Measurements from ENCODE around the gene ZNF207. TPM values are rescaled to one million over a fixed set of nuclear protein-coding genes. Genes with fewer than 3 reads are reported as not detected.

The ZNF207 gene
- total and polyA plus RNA-seq, 2 experiments from 2014 or later = 171 to 240 TPM

DNA sequence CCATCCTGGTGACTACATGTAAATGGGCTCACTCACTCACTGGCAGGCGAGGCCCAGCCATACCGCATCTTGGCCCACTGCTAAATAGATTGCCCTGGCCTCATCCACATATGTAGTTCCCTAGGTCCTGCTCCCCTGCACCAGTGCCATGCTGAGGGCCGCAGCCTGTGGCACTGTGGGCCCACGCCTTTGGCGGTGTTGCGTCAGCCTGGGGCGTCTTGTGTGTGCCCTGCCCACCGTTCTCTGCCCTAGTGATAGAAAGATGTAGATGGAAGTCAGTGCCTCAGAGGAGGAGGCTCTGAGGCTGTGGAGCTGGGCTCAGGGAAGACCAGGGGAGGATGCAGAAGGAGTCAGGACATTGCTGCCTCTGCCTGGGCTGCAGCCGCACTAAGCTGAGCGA is 26.9 kb upstream of the ZNF207 start:
- ATAC-seq (no peak), DNase-seq (ENCODE audit: low spot score) (no peak)
- peaks cover 7% of the 10 kb centered on the region for H3K27me3 Mint-ChIP-seq (ENCODE audit: insufficient read depth, low read depth, poor library complexity)
- Histone ChIP-seq H2AFZ (no peak overlapping the region), H3K79me2 (replicated peaks; ENCODE audit: insufficient read depth) (no peaks in the 10 kb centered on the region), H3K27ac (ENCODE audit: low read depth) (no peak overlapping the region), H3K4me2 (no peak overlapping the region), H3K4me1 (ENCODE audit: insufficient read depth) (peaks cover 10% of the 10 kb centered on the region), H3K27me3 (ENCODE audit: insufficient read depth) (no peaks in the 10 kb centered on the region), H3F3A (replicated peaks; ENCODE audit: low read depth) (0 out of 2 replicates have a peak, but pooled peaks cover 2% of the 10 kb centered on the region), H3K9me2 (ENCODE audit: insufficient read depth) (no peaks in the 10 kb centered on the region), H3K4me3 (no peak overlapping the region), H4K20me1 (replicated peaks; ENCODE audit: insufficient read depth) (no peaks in the 10 kb centered on the region), H3K36me3 (ENCODE audit: insufficient read depth) (no peaks in the 10 kb centered on the region)
- peaks cover 3% of the 10 kb centered on the region; the same call in 2 of the 3 replicates for H3K9me3 Mint-ChIP-seq
- H3K27ac Mint-ChIP-seq = no peak overlapping the region; the same call in 1 of the 2 replicates
- 0 out of 3 replicates have a peak, but pooled peaks cover 2% of the 10 kb centered on the region for H3K36me3 Mint-ChIP-seq (ENCODE audit: low read depth)
- H3K4me1 Mint-ChIP-seq = peaks cover 21% of the 10 kb centered on the region
- TF ChIP-seq, protein P1, sequence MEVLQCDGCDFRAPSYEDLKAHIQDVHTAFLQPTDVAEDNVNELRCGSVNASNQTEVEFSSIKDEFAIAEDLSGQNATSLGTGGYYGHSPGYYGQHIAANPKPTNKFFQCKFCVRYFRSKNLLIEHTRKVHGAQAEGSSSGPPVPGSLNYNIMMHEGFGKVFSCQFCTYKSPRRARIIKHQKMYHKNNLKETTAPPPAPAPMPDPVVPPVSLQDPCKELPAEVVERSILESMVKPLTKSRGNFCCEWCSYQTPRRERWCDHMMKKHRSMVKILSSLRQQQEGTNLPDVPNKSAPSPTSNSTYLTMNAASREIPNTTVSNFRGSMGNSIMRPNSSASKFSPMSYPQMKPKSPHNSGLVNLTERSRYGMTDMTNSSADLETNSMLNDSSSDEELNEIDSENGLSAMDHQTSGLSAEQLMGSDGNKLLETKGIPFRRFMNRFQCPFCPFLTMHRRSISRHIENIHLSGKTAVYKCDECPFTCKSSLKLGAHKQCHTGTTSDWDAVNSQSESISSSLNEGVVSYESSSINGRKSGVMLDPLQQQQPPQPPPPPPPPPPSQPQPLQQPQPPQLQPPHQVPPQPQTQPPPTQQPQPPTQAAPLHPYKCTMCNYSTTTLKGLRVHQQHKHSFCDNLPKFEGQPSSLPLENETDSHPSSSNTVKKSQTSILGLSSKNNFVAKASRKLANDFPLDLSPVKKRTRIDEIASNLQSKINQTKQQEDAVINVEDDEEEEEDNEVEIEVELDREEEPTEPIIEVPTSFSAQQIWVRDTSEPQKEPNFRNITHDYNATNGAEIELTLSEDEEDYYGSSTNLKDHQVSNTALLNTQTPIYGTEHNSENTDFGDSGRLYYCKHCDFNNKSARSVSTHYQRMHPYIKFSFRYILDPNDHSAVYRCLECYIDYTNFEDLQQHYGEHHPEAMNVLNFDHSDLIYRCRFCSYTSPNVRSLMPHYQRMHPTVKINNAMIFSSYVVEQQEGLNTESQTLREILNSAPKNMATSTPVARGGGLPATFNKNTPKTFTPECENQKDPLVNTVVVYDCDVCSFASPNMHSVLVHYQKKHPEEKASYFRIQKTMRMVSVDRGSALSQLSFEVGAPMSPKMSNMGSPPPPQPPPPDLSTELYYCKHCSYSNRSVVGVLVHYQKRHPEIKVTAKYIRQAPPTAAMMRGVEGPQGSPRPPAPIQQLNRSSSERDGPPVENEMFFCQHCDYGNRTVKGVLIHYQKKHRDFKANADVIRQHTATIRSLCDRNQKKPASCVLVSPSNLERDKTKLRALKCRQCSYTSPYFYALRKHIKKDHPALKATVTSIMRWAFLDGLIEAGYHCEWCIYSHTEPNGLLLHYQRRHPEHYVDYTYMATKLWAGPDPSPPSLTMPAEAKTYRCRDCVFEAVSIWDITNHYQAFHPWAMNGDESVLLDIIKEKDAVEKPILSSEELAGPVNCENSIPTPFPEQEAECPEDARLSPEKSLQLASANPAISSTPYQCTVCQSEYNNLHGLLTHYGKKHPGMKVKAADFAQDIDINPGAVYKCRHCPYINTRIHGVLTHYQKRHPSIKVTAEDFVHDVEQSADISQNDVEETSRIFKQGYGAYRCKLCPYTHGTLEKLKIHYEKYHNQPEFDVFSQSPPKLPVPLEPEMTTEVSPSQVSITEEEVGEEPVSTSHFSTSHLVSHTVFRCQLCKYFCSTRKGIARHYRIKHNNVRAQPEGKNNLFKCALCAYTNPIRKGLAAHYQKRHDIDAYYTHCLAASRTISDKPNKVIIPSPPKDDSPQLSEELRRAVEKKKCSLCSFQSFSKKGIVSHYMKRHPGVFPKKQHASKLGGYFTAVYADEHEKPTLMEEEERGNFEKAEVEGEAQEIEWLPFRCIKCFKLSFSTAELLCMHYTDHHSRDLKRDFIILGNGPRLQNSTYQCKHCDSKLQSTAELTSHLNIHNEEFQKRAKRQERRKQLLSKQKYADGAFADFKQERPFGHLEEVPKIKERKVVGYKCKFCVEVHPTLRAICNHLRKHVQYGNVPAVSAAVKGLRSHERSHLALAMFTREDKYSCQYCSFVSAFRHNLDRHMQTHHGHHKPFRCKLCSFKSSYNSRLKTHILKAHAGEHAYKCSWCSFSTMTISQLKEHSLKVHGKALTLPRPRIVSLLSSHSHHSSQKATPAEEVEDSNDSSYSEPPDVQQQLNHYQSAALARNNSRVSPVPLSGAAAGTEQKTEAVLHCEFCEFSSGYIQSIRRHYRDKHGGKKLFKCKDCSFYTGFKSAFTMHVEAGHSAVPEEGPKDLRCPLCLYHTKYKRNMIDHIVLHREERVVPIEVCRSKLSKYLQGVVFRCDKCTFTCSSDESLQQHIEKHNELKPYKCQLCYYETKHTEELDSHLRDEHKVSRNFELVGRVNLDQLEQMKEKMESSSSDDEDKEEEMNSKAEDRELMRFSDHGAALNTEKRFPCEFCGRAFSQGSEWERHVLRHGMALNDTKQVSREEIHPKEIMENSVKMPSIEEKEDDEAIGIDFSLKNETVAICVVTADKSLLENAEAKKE (CRISPR knock-in tag; IDR thresholded peaks at IDR 0.05) = no peak
- TF ChIP-seq ZNF331 (CRISPR knock-in tag; IDR thresholded peaks at IDR 0.05; ENCODE audit: low read depth) (no peak), POLR2AphosphoS5 (IDR thresholded peaks at IDR 0.05; ENCODE audit: low read depth) (no peak), EZH2 (IDR thresholded peaks at IDR 0.05; ENCODE audit: low read depth, unreplicated experiment) (no peak), JUNB (IDR thresholded peaks at IDR 0.05; ENCODE audit: unreplicated experiment) (no peak), EZH2phosphoT487 (IDR thresholded peaks at IDR 0.05; ENCODE audit: unreplicated experiment) (no peak)
- TF ChIP-seq, protein P2, sequence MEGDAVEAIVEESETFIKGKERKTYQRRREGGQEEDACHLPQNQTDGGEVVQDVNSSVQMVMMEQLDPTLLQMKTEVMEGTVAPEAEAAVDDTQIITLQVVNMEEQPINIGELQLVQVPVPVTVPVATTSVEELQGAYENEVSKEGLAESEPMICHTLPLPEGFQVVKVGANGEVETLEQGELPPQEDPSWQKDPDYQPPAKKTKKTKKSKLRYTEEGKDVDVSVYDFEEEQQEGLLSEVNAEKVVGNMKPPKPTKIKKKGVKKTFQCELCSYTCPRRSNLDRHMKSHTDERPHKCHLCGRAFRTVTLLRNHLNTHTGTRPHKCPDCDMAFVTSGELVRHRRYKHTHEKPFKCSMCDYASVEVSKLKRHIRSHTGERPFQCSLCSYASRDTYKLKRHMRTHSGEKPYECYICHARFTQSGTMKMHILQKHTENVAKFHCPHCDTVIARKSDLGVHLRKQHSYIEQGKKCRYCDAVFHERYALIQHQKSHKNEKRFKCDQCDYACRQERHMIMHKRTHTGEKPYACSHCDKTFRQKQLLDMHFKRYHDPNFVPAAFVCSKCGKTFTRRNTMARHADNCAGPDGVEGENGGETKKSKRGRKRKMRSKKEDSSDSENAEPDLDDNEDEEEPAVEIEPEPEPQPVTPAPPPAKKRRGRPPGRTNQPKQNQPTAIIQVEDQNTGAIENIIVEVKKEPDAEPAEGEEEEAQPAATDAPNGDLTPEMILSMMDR (conservative IDR thresholded peaks at IDR 0.05; ENCODE audit: low read depth in 2 of 2) = no peak
- TF ChIP-seq, protein P3, sequence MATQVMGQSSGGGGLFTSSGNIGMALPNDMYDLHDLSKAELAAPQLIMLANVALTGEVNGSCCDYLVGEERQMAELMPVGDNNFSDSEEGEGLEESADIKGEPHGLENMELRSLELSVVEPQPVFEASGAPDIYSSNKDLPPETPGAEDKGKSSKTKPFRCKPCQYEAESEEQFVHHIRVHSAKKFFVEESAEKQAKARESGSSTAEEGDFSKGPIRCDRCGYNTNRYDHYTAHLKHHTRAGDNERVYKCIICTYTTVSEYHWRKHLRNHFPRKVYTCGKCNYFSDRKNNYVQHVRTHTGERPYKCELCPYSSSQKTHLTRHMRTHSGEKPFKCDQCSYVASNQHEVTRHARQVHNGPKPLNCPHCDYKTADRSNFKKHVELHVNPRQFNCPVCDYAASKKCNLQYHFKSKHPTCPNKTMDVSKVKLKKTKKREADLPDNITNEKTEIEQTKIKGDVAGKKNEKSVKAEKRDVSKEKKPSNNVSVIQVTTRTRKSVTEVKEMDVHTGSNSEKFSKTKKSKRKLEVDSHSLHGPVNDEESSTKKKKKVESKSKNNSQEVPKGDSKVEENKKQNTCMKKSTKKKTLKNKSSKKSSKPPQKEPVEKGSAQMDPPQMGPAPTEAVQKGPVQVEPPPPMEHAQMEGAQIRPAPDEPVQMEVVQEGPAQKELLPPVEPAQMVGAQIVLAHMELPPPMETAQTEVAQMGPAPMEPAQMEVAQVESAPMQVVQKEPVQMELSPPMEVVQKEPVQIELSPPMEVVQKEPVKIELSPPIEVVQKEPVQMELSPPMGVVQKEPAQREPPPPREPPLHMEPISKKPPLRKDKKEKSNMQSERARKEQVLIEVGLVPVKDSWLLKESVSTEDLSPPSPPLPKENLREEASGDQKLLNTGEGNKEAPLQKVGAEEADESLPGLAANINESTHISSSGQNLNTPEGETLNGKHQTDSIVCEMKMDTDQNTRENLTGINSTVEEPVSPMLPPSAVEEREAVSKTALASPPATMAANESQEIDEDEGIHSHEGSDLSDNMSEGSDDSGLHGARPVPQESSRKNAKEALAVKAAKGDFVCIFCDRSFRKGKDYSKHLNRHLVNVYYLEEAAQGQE (IDR thresholded peaks at IDR 0.05; ENCODE audit: unreplicated experiment) = no peak
- H3K4me3 Mint-ChIP-seq = no peak overlapping the region

All from GM23338 (cell line).